B cell (primary cell): ENCODE measurements around the gene UCKL1. TPM values are rescaled to one million over a fixed set of nuclear protein-coding genes. Genes with fewer than 3 reads are reported as not detected.

Source experiments
- ATAC-seq: fragments of 200-7000 bp; cut with Tn5 transposase; one replicate; pipeline ENCODE4 v1.10.0; 2021; ENCODE audit warnings: low read depth, mild to moderate bottlenecking, moderate number of reproducible peaks, moderate library complexity
- CTCF ChIA-PET: fragments of 350-600 bp; sonication (Branson Sonifier 250); formaldehyde crosslinking; loops from one replicate; lab custom pipeline; 2021; ENCODE audit warnings: antibody characterized with exemption, inconsistent platforms; lab: Charles Lee
- POLR2A ChIA-PET: fragments of 350-600 bp; sonication (Branson Sonifier 250); formaldehyde crosslinking; loops from one replicate; lab custom pipeline; 2021; ENCODE audit warnings: antibody characterized with exemption; lab: Charles Lee
- DNase-seq: peaks from one replicate; pipeline ENCODE4 v3.0.0; 2013
- H2AFZ ChIP-seq: 2 replicates; pipeline ENCODE4 v1.6.1; 2012; ENCODE audit warnings: mild to moderate bottlenecking, low read depth, low read length; ENCODE audit not compliant: insufficient read depth, poor library complexity, severe bottlenecking
- H3K27ac ChIP-seq, 2 donors: 1 replicate in 1 of 2; 2 replicates in 1 of 2; pipeline ENCODE4 v1.5.1; 2012 to 2013; ENCODE audit warnings: low read length in 2 of 2, mild to moderate bottlenecking in 2 of 2, moderate library complexity in 1 of 2
- H3K27me3 ChIP-seq, 4 experiments: fragments of 200-600 bp in 1 of 4; sonication (generic) in 1 of 4; replicated peaks in 1 of 4; 1 replicate in 2 of 4; 2 replicates in 2 of 4; pipeline versions ENCODE4 v1.6.1 to v1.7.0; 2013 to 2016; ENCODE audit warnings: low read length in 3 of 4, mild to moderate bottlenecking in 2 of 4, mixed read lengths in 1 of 4, moderate library complexity in 1 of 4; ENCODE audit not compliant: insufficient read depth in 4 of 4, control insufficient read depth in 3 of 4; ENCODE audit errors: control extremely low read depth in 1 of 4
- H3K36me3 ChIP-seq, 2 experiments: replicated peaks in 1 of 2; 1 replicate in 1 of 2; 2 replicates in 1 of 2; pipeline versions ENCODE4 v1.6.1 to v1.7.1; 2013; ENCODE audit warnings: low read length in 1 of 2; ENCODE audit not compliant: insufficient read depth in 2 of 2, control insufficient read depth in 1 of 2; ENCODE audit errors: control extremely low read depth in 1 of 2, extremely low read depth in 1 of 2
- H3K4me1 ChIP-seq, 2 donors: fragments of 200-600 bp in 1 of 2; sonication (generic) in 1 of 2; 1 replicate in 1 of 2; 2 replicates in 1 of 2; pipeline versions ENCODE4 v1.5.1 to v1.6.1; 2013 to 2017; ENCODE audit warnings: low read length in 2 of 2; ENCODE audit not compliant: control insufficient read depth in 2 of 2, insufficient read depth in 2 of 2
- H3K4me2 ChIP-seq: replicated peaks from 2 replicates; pipeline ENCODE3; 2012; ENCODE audit warnings: mild to moderate bottlenecking, low read depth, low read length; ENCODE audit not compliant: poor library complexity, severe bottlenecking
- H3K4me3 ChIP-seq, 5 experiments: fragments of 200-600 bp in 1 of 5; sonication (generic) in 1 of 5; 1 replicate in 3 of 5; 2 replicates in 2 of 5; pipeline versions ENCODE4 v1.5.1 to v1.7.0; 2011 to 2016; ENCODE audit warnings: low read length in 4 of 5, mild to moderate bottlenecking in 4 of 5, low read depth in 2 of 5, control low read depth in 1 of 5, moderate library complexity in 1 of 5; ENCODE audit not compliant: insufficient read depth in 1 of 5; ENCODE audit errors: control extremely low read depth in 1 of 5, extremely low read depth in 1 of 5
- H3K79me2 ChIP-seq: fragments of 200-600 bp; sonication (generic); one replicate; pipeline ENCODE4 v1.6.0; 2016; ENCODE audit warnings: low read length; ENCODE audit not compliant: control insufficient read depth, insufficient read depth
- H3K9ac ChIP-seq: fragments of 200-600 bp; sonication (generic); 2 replicates; pipeline ENCODE4 v1.6.1; 2017; ENCODE audit warnings: mild to moderate bottlenecking, low read length, moderate library complexity
- H3K9me3 ChIP-seq, 3 donors: one replicate each; pipeline versions ENCODE4 v1.6.1 to v1.7.1; 2013; ENCODE audit warnings: low read length in 2 of 3; ENCODE audit not compliant: control insufficient read depth in 2 of 3, insufficient read depth in 1 of 3; ENCODE audit errors: control extremely low read depth in 1 of 3
- H4K20me1 ChIP-seq: 2 replicates; pipeline ENCODE4 v1.6.0; 2012; ENCODE audit warnings: mild to moderate bottlenecking, low read length; ENCODE audit not compliant: insufficient read depth, control insufficient read depth, poor library complexity, severe bottlenecking
- H3K27ac Mint-ChIP-seq: one replicate; pipeline ENCODE4 v1.8.0; 2021; ENCODE audit warnings: mixed read lengths
- H3K27me3 Mint-ChIP-seq: one replicate; pipeline ENCODE4 v1.8.0; 2021; ENCODE audit warnings: mixed read lengths
- H3K4me1 Mint-ChIP-seq: one replicate; pipeline ENCODE4 v1.8.0; 2021; ENCODE audit warnings: mixed read lengths
- H3K4me3 Mint-ChIP-seq: one replicate; pipeline ENCODE4 v1.8.0; 2021; ENCODE audit warnings: mixed read lengths
- H3K9me3 Mint-ChIP-seq: one replicate; pipeline ENCODE4 v1.8.0; 2022; ENCODE audit warnings: mixed read lengths; ENCODE audit not compliant: insufficient read depth
- CTCF ChIP-seq: fragments of 200-600 bp; IDR thresholded peaks from one replicate; pipeline ENCODE4 v1.8.0; 2022; ENCODE audit warnings: antibody characterized with exemption, mild to moderate bottlenecking
- EZH2 ChIP-seq: IDR thresholded peaks from 2 replicates; pipeline ENCODE4 v1.6.1; 2012; ENCODE audit warnings: borderline replicate concordance, low read depth, mild to moderate bottlenecking, moderate library complexity, low read length; ENCODE audit not compliant: insufficient read depth, poor library complexity, severe bottlenecking
- WGBS: methylation state at CpG from one replicate; pipeline ENCODE4 v1.1.5; 2013; ENCODE audit warnings: missing lambda C conversion rate; ENCODE audit not compliant: insufficient coverage; 5-methylcytosine and 5-hydroxymethylcytosine counted together
- intact Hi-C: fragments of 100-400 bp; cut with micrococcal nuclease; formaldehyde crosslinking; loops from one replicate; pipeline ENCODE4 v1.10.0; 2022
- polyA plus RNA-seq: library from polyadenylated mRNA; depleted of rRNA; stranded (reverse); fragments of >200 nt; gene quantifications from 2 replicates; pipeline ENCODE4 v1.2.3, GENCODE V29; 2012
- total RNA-seq, 2 donors: library from RNA; stranded (reverse); fragments of 120-200 nt in 1 of 2; gene quantifications; 1 replicate in 1 of 2; 2 replicates in 1 of 2; pipeline versions ENCODE4 v1.2.3 to v1.2.4, GENCODE V29; 2013 to 2022

The UCKL1 gene
- total and polyA plus RNA-seq, 2 donors (not counting 1 experiment from before 2014, with no cell fraction given), result 106 to 199 TPM

DNA sequence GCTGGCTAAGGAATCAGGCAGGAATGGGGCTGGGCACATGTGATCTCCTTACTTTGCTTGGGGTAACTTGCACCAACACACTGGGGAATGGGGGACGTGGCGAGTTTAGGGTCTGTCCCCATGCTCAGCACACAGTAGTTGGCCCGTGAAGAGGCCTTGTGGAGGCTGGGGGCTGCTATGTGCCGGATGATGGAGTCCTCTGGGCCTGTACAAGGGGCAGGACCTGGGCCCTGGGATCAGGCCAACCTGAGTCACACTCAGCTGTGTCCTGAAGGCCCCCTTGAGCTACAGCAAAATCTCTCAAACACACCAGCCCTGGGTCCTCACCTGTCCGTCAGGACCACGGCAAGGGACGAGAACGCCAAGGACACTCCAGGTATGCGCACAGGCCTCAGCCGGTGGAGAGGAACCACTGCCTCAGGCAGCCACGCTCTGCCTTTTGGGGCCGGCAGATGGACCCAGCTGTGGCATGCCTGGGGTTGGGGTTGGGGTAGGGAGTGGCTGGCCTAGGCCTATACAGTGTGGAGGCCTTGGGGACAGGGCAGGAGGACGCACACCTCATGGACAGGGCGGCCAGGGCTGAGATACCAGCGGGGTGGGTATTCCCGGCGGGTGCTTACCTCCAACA lies 11.1 kb downstream of the UCKL1 start:
- H3K27me3 Mint-ChIP-seq, result no peaks in the 10 kb centered on the region
- H3K4me3 Mint-ChIP-seq, result no peak overlapping the region
- POLR2A ChIA-PET, result no interaction called here
- H3K9me3 Mint-ChIP-seq, result no peaks in the 10 kb centered on the region
- TF ChIP-seq CTCF, result no peak
- no peak for TF ChIP-seq EZH2
- ATAC-seq (no peak), DNase-seq (no peak)
- no peaks in the 10 kb centered on the region for H3K27me3 ChIP-seq
- peaks cover 47% of the 10 kb centered on the region for H3K4me1 Mint-ChIP-seq
- intact Hi-C loops, result no loop called here
- no peak overlapping the region for H3K27ac ChIP-seq
- peaks cover 0 to 25% (median 0%) of the 10 kb centered on the region in 3 donors for H3K9me3 ChIP-seq
- no peak overlapping the region for H3K9ac ChIP-seq
- WGBS, result 92% methylated on average over 17 of the region's 17 CpGs
- H4K20me1 ChIP-seq, result peaks cover 96% of the 10 kb centered on the region
- H3K27ac Mint-ChIP-seq, result no peak overlapping the region
- H3K36me3 ChIP-seq, result peaks cover 0 to 49% of the 10 kb centered on the region in 2 experiments
- CTCF ChIA-PET, result no interaction called here
- no peak overlapping the region for H3K4me3 ChIP-seq
- no peak overlapping the region for H3K4me2 ChIP-seq
- H3K79me2 ChIP-seq, result peaks cover 79% of the 10 kb centered on the region
- no peak overlapping the region for H2AFZ ChIP-seq
- H3K4me1 ChIP-seq, result peaks cover 41 to 48% of the 10 kb centered on the region in 2 donors

DNA sequence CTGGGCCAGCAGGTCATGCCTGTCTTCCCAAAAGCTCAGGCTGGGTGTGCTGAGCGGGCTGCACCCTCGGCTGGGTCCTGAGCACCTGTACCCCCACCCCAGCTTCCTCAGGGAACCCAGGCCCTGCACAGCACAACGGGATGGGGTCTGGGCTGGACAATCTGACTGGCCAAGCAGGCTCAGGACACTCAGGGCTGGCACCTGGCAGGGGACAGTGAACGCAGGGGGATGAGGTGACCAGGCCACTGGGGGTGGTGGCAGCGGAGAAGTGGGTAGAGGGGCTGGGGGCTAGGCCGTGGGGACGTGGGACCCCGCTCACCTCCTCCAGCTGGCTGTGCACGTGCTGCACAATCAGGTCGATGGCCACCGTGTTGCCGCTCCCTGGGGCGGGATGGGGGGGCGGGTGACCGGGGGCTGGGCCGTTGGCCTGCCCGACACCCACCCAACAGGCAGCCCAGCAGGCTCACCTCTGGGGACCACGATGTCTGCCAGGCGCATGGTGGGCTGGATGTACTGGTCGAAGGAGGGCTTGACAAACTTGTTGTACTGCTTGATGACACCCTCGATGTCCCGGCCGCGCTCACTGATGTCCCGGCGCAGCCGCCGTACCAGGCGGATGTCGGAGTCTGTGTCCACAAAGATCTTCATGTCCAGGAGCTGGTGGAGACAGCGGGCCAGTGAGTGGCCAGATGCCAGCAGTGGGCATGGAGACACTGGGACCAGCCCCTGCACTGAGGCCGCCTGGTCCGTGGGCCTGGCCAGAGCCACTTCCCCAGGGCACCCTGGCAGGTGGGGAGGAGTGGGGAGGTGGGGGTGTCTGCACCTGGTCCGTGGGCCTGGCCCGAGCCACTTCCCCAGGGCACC lies 11.9 kb downstream of the UCKL1 start:
- DNase-seq (no peak), ATAC-seq (no peak)
- peaks cover 70% of the 10 kb centered on the region for H3K79me2 ChIP-seq
- no peaks in the 10 kb centered on the region for H3K27me3 ChIP-seq
- peaks cover 94% of the 10 kb centered on the region for H4K20me1 ChIP-seq
- no peak overlapping the region for H3K4me3 Mint-ChIP-seq
- TF ChIP-seq CTCF, result no peak
- no peak for TF ChIP-seq EZH2
- no peaks in the 10 kb centered on the region for H3K27me3 Mint-ChIP-seq
- intact Hi-C loops, result no loop called here
- no peak overlapping the region for H2AFZ ChIP-seq
- H3K27ac Mint-ChIP-seq, result no peak overlapping the region
- no peak overlapping the region for H3K4me2 ChIP-seq
- peaks cover 0 to 26% (median 0%) of the 10 kb centered on the region in 3 donors for H3K9me3 ChIP-seq
- WGBS, result 97% methylated on average over 35 of the region's 35 CpGs
- H3K4me1 Mint-ChIP-seq, result peaks cover 40% of the 10 kb centered on the region
- ChIA-PET POLR2A (no interaction called here), CTCF (no interaction called here)
- no peaks in the 10 kb centered on the region for H3K9me3 Mint-ChIP-seq
- H3K9ac ChIP-seq, result no peak overlapping the region
- no peak overlapping the region for H3K27ac ChIP-seq
- H3K36me3 ChIP-seq, result peaks cover 0 to 53% of the 10 kb centered on the region in 2 experiments
- no peak overlapping the region for H3K4me3 ChIP-seq
- H3K4me1 ChIP-seq, result peaks cover 33 to 40% of the 10 kb centered on the region in 2 donors
